SU-DHL-6 (cell line): ENCODE data around the gene SGK1.

ENCODE experiments used
- H2AFZ ChIP-seq: fragments of 200-600 bp; sonication (generic); 2 replicates; pipeline ENCODE4 v1.6.1; 2014; ENCODE audit warnings: low read depth, mild to moderate bottlenecking, moderate library complexity, mixed read lengths, antibody characterized with exemption, low read length; ENCODE audit not compliant: severe bottlenecking
- H3F3A ChIP-seq: fragments of 200-600 bp; shearing (Covaris generic); 2 replicates; pipeline ENCODE4 v1.6.0; 2016; ENCODE audit warnings: antibody characterized with exemption, mild to moderate bottlenecking; ENCODE audit not compliant: insufficient read depth
- H3K27ac ChIP-seq: fragments of 200-600 bp; sonication (generic); 2 replicates; pipeline ENCODE4 v1.5.1; 2016; ENCODE audit warnings: low read depth, mild to moderate bottlenecking, low read length, moderate library complexity, mixed read lengths
- H3K27me3 ChIP-seq: fragments of 200-600 bp; sonication (generic), shearing (Covaris generic); 2 replicates; pipeline ENCODE4 v1.6.0; 2014; ENCODE audit warnings: mild to moderate bottlenecking, low read length
- H3K36me3 ChIP-seq: fragments of 200-600 bp; sonication (generic); 2 replicates; pipeline ENCODE4 v1.6.1; 2014; ENCODE audit warnings: mild to moderate bottlenecking, low read length, mixed read lengths
- H3K4me2 ChIP-seq: fragments of 300-600, 200-600 bp; shearing (Covaris generic), sonication (generic); 2 replicates; pipeline ENCODE4 v1.6.0; 2014; ENCODE audit warnings: low read length, low read depth, mild to moderate bottlenecking; ENCODE audit not compliant: poor library complexity, severe bottlenecking
- H3K4me3 ChIP-seq: fragments of 200-600 bp; sonication (generic); 2 replicates; pipeline ENCODE4 v1.5.1; 2014; ENCODE audit warnings: antibody characterized with exemption, low read length, mild to moderate bottlenecking, mixed read lengths; ENCODE audit not compliant: insufficient read depth, poor library complexity, severe bottlenecking
- H3K79me2 ChIP-seq: fragments of 200-600 bp; sonication (generic); 2 replicates; pipeline ENCODE4 v1.6.1; 2014; ENCODE audit warnings: mild to moderate bottlenecking, low read length, moderate library complexity; ENCODE audit not compliant: insufficient read depth
- H3K9ac ChIP-seq: fragments of 200-600 bp; sonication (generic); 2 replicates; pipeline ENCODE4 v1.7.0; 2014; ENCODE audit warnings: mild to moderate bottlenecking, low read length
- H3K9me2 ChIP-seq: fragments of 200-600 bp; sonication (generic); replicated peaks from 2 replicates; pipeline ENCODE4 v1.6.1; 2014; ENCODE audit warnings: low read length; ENCODE audit not compliant: insufficient read depth
- H3K9me3 ChIP-seq: fragments of 200-600 bp; sonication (generic); 2 replicates; pipeline ENCODE4 v1.6.1; 2014; ENCODE audit warnings: low read length, mixed read lengths; ENCODE audit not compliant: insufficient read depth
- H4K20me1 ChIP-seq: fragments of 200-600 bp; sonication (generic); 2 replicates; pipeline ENCODE4 v1.6.1; 2014; ENCODE audit warnings: low read depth, mild to moderate bottlenecking, antibody characterized with exemption, low read length, moderate library complexity, mixed read lengths
- CTCF ChIP-seq: fragments of 200-600 bp; sonication (generic); IDR thresholded peaks from one replicate; pipeline ENCODE4 v1.5.1; 2017; ENCODE audit warnings: antibody characterized with exemption, mild to moderate bottlenecking, low read length, moderate library complexity; ENCODE audit not compliant: insufficient read depth, poor library complexity, severe bottlenecking
- EZH2phosphoT487 ChIP-seq: fragments of 200-600 bp; sonication (generic), shearing (Covaris generic); conservative IDR thresholded peaks from 2 replicates; pipeline ENCODE4 v1.6.1; 2018; ENCODE audit warnings: mild to moderate bottlenecking, antibody characterized with exemption, low read length, moderate library complexity, mixed read lengths

The SGK1 gene

GRCh38 chr6:134359302-134359701 is 41.4 kb upstream of the SGK1 start:
- Histone ChIP-seq H3K4me2 (no peak overlapping the region), H3K9ac (no peak overlapping the region), H3K9me2 (no peaks in the 10 kb centered on the region), H3K9me3 (peaks cover 8% of the 10 kb centered on the region; the same call in 1 of the 2 replicates), H3K4me3 (no peak overlapping the region), H4K20me1 (no peaks in the 10 kb centered on the region), H2AFZ (no peak overlapping the region), H3K36me3 (no peaks in the 10 kb centered on the region), H3K79me2 (no peaks in the 10 kb centered on the region), H3K27me3 (no peaks in the 10 kb centered on the region), H3F3A (no peaks in the 10 kb centered on the region), H3K27ac (no peak overlapping the region)
- TF ChIP-seq CTCF = no peak
- no peak for TF ChIP-seq EZH2phosphoT487

GRCh38 chr6:134358320-134358719 is 40.4 kb upstream of the SGK1 start:
- Histone ChIP-seq H4K20me1 (no peaks in the 10 kb centered on the region), H3K9ac (no peak overlapping the region), H3K9me3 (peaks cover 8% of the 10 kb centered on the region; the same call in 1 of the 2 replicates), H3F3A (no peaks in the 10 kb centered on the region), H3K79me2 (no peaks in the 10 kb centered on the region), H3K9me2 (no peaks in the 10 kb centered on the region), H3K4me2 (no peak overlapping the region), H3K36me3 (no peaks in the 10 kb centered on the region), H3K27ac (no peak overlapping the region), H2AFZ (no peak overlapping the region), H3K4me3 (no peak overlapping the region), H3K27me3 (no peaks in the 10 kb centered on the region)
- TF ChIP-seq CTCF (no peak), EZH2phosphoT487 (no peak)

- no peak overlapping the region for H2AFZ ChIP-seq
- no peak overlapping the region for H3K4me2 ChIP-seq
- no peaks in the 10 kb centered on the region for H3K9me2 ChIP-seq
- H3K79me2 ChIP-seq = no peaks in the 10 kb centered on the region
- H3K9ac ChIP-seq = no peak overlapping the region
- peaks cover 8% of the 10 kb centered on the region; the same call in 1 of the 2 replicates for H3K9me3 ChIP-seq
- no peak overlapping the region for H3K4me3 ChIP-seq
- H3K36me3 ChIP-seq = no peaks in the 10 kb centered on the region
- H4K20me1 ChIP-seq = no peaks in the 10 kb centered on the region
- H3F3A ChIP-seq = no peaks in the 10 kb centered on the region
- no peaks in the 10 kb centered on the region for H3K27me3 ChIP-seq
- TF ChIP-seq CTCF = no peak
- TF ChIP-seq EZH2phosphoT487 = no peak
- no peak overlapping the region for H3K27ac ChIP-seq
Measured at GRCh38 chr6:134357022-134357487, 39.1 kb upstream of the SGK1 start.
